ENCODE measurements around the gene LPA. TPM values are rescaled to one million over a fixed set of nuclear protein-coding genes. Genes with fewer than 3 reads are reported as not detected.

Gene LPA
- total and polyA plus RNA-seq, 2 of the 13 experiments (the other 11 are each of a cell fraction or from before 2014, with no cell fraction given) = not detected

DNA sequence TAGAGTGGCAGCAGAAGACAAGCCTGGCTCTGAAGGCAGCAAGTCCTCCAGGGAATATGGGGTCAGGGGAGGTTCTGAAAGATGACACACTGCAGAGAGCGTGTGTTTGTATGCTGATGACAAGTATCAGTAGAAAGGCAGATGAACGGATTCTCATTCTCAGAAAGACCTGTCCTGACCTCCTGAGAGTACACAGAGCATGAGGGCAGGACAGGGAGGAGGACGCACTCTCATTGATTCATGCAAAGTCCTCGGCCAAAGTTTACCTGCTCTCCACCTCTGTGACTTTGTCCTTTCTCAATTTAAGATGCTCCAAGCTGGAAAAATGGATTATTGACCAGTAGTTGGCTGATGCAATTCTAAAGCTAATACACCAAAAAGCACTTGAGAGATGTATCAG, 156.7 kb downstream of the LPA start (continued):
- no peak for TF ChIP-seq DR1 (CRISPR knock-in tag; IDR thresholded peaks at IDR 0.05)
- no peak for TF ChIP-seq HMG20A (CRISPR knock-in tag; IDR thresholded peaks at IDR 0.05; ENCODE audit: borderline replicate concordance)
- no peak for TF ChIP-seq RFX5 (IDR thresholded peaks at IDR 0.05; ENCODE audit: low read depth, low read length)
- no peak for TF ChIP-seq ZNF451 (CRISPR knock-in tag; IDR thresholded peaks at IDR 0.05)
- TF ChIP-seq ZNF883 (CRISPR knock-in tag; IDR thresholded peaks at IDR 0.05; ENCODE audit: not compliant biosample characterization) = no peak
- no peak for TF ChIP-seq ISL2 (CRISPR knock-in tag; IDR thresholded peaks at IDR 0.05)
- TF ChIP-seq XBP1 (CRISPR knock-in tag; IDR thresholded peaks at IDR 0.05) = no peak
- TF ChIP-seq FOXO1 (CRISPR knock-in tag; IDR thresholded peaks at IDR 0.05) = peak; percentile 41; the same call in 1 of the 2 replicates
- TF ChIP-seq, protein P1, sequence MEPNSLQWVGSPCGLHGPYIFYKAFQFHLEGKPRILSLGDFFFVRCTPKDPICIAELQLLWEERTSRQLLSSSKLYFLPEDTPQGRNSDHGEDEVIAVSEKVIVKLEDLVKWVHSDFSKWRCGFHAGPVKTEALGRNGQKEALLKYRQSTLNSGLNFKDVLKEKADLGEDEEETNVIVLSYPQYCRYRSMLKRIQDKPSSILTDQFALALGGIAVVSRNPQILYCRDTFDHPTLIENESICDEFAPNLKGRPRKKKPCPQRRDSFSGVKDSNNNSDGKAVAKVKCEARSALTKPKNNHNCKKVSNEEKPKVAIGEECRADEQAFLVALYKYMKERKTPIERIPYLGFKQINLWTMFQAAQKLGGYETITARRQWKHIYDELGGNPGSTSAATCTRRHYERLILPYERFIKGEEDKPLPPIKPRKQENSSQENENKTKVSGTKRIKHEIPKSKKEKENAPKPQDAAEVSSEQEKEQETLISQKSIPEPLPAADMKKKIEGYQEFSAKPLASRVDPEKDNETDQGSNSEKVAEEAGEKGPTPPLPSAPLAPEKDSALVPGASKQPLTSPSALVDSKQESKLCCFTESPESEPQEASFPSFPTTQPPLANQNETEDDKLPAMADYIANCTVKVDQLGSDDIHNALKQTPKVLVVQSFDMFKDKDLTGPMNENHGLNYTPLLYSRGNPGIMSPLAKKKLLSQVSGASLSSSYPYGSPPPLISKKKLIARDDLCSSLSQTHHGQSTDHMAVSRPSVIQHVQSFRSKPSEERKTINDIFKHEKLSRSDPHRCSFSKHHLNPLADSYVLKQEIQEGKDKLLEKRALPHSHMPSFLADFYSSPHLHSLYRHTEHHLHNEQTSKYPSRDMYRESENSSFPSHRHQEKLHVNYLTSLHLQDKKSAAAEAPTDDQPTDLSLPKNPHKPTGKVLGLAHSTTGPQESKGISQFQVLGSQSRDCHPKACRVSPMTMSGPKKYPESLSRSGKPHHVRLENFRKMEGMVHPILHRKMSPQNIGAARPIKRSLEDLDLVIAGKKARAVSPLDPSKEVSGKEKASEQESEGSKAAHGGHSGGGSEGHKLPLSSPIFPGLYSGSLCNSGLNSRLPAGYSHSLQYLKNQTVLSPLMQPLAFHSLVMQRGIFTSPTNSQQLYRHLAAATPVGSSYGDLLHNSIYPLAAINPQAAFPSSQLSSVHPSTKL (CRISPR knock-in tag; IDR thresholded peaks at IDR 0.05) = peak; percentile 33; the same call in 1 of the 2 replicates
- TF ChIP-seq MYC (CRISPR knock-in tag; IDR thresholded peaks at IDR 0.05; ENCODE audit: borderline replicate concordance) = no peak
- TF ChIP-seq MAF1 (CRISPR knock-in tag; IDR thresholded peaks at IDR 0.05; ENCODE audit: borderline replicate concordance) = no peak
- TF ChIP-seq ZMYM4 (CRISPR knock-in tag; IDR thresholded peaks at IDR 0.05) = peak; percentile 88
- no peak; the same call in 1 of the 2 replicates for TF ChIP-seq MAZ (IDR thresholded peaks at IDR 0.05; ENCODE audit: borderline replicate concordance, low read depth, low read length)
- 0 out of 2 replicates have a peak, but pooled peaks have one; percentile 32 for TF ChIP-seq MAZ (CRISPR knock-in tag; IDR thresholded peaks at IDR 0.05; ENCODE audit: low read depth)
- TF ChIP-seq, protein P2, sequence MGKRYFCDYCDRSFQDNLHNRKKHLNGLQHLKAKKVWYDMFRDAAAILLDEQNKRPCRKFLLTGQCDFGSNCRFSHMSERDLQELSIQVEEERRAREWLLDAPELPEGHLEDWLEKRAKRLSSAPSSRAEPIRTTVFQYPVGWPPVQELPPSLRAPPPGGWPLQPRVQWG (CRISPR knock-in tag; IDR thresholded peaks at IDR 0.05; ENCODE audit: borderline replicate concordance, low read depth) = no peak
- TF ChIP-seq CBX1 (IDR thresholded peaks at IDR 0.05; ENCODE audit: low read depth) = no peak
- TF ChIP-seq EP300 (IDR thresholded peaks at IDR 0.05; ENCODE audit: low read depth in 2 of 2, low read length in 2 of 2) = peak in 1 of 2 experiments; percentile 79; a peak in 1 of 4 replicates
- TF ChIP-seq EP300 (CRISPR knock-in tag; IDR thresholded peaks at IDR 0.05; ENCODE audit: borderline replicate concordance) = no peak
- TF ChIP-seq, protein P3, sequence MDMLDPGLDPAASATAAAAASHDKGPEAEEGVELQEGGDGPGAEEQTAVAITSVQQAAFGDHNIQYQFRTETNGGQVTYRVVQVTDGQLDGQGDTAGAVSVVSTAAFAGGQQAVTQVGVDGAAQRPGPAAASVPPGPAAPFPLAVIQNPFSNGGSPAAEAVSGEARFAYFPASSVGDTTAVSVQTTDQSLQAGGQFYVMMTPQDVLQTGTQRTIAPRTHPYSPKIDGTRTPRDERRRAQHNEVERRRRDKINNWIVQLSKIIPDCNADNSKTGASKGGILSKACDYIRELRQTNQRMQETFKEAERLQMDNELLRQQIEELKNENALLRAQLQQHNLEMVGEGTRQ (IDR thresholded peaks at IDR 0.05; ENCODE audit: low read depth, low read length) = no peak
- TF ChIP-seq, protein P3 (CRISPR knock-in tag; IDR thresholded peaks at IDR 0.05; ENCODE audit: borderline replicate concordance) = no peak
- TF ChIP-seq SCMH1 (CRISPR knock-in tag; IDR thresholded peaks at IDR 0.05; ENCODE audit: borderline replicate concordance) = no peak
- no peak for TF ChIP-seq ZNF547 (CRISPR knock-in tag; IDR thresholded peaks at IDR 0.05)
- TF ChIP-seq BCL6 (CRISPR knock-in tag; IDR thresholded peaks at IDR 0.05) = 0 out of 2 replicates have a peak, but pooled peaks have one; percentile 23
- TF ChIP-seq, protein P4, sequence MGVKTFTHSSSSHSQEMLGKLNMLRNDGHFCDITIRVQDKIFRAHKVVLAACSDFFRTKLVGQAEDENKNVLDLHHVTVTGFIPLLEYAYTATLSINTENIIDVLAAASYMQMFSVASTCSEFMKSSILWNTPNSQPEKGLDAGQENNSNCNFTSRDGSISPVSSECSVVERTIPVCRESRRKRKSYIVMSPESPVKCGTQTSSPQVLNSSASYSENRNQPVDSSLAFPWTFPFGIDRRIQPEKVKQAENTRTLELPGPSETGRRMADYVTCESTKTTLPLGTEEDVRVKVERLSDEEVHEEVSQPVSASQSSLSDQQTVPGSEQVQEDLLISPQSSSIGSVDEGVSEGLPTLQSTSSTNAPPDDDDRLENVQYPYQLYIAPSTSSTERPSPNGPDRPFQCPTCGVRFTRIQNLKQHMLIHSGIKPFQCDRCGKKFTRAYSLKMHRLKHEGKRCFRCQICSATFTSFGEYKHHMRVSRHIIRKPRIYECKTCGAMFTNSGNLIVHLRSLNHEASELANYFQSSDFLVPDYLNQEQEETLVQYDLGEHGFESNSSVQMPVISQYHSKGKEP (CRISPR knock-in tag; IDR thresholded peaks at IDR 0.05) = no peak
- TF ChIP-seq MIER2 (CRISPR knock-in tag; IDR thresholded peaks at IDR 0.05) = no peak
